CMK (cell line): ENCODE data around the gene HDAC6.
"Not testable (repeated sequence)": the region's sequence is repeated elsewhere in the genome, so short reads cannot be mapped to it uniquely, and the experiment has no call there.

ENCODE experiments used
- DNase-seq: peaks from one replicate; pipeline ENCODE4 v3.0.0-alpha.2; 2010; ENCODE audit warnings: low read depth

The HDAC6 gene

GRCh38 chrX:48826135-48826875 lies 24.4 kb downstream of the HDAC6 start, which contains the start of gene ERAS:
TSS of gene ERAS (plus strand) at chrX:48826513. CDS start at chrX:48829124, 2,611 bp downstream.
- no peak for DNase-seq

GRCh38 chrX:48826876-48827653 lies 25.2 kb downstream of the HDAC6 start:
- no peak for DNase-seq

GRCh38 chrX:48827654-48827968 lies 25.7 kb downstream of the HDAC6 start:
- no peak for DNase-seq

- no peak for DNase-seq
Observed at GRCh38 chrX:48829016-48829735, 27.3 kb downstream of the HDAC6 start.

GRCh38 chrX:48831136-48831908 lies 29.5 kb downstream of the HDAC6 start:
- DNase-seq: no peak

- DNase-seq: no peak
Observed at GRCh38 chrX:48831909-48832291, 30.0 kb downstream of the HDAC6 start.

- DNase-seq: no peak
Observed at GRCh38 chrX:48833542-48834138, 31.8 kb downstream of the HDAC6 start.

GRCh38 chrX:48834383-48834709 lies 32.5 kb downstream of the HDAC6 start:
- no peak for DNase-seq

- DNase-seq: no peak
Observed at GRCh38 chrX:48835524-48836329, 33.9 kb downstream of the HDAC6 start, which contains the start of gene PCSK1N. TSS of gene PCSK1N (minus strand) at chrX:48835610. CDS start at chrX:48835532, 78 bp downstream.

- DNase-seq: no peak
Observed at GRCh38 chrX:48839686-48840085, 37.8 kb downstream of the HDAC6 start.

GRCh38 chrX:48848847-48849246 lies 47.0 kb downstream of the HDAC6 start:
- no peak for DNase-seq

GRCh38 chrX:48852857-48853256 lies 51.0 kb downstream of the HDAC6 start:
- no peak for DNase-seq

GRCh38 chrX:48853494-48853893 lies 51.6 kb downstream of the HDAC6 start:
- DNase-seq: not testable (repeated sequence)

GRCh38 chrX:48854121-48854804 lies 52.4 kb downstream of the HDAC6 start:
- DNase-seq: not testable (repeated sequence)

- DNase-seq: no peak
Observed at GRCh38 chrX:48854898-48855297, 53.0 kb downstream of the HDAC6 start.

GRCh38 chrX:48864210-48864609 lies 62.3 kb downstream of the HDAC6 start:
- DNase-seq: peak; percentile 29

GRCh38 chrX:48872017-48872416 lies 70.2 kb downstream of the HDAC6 start:
- not testable (repeated sequence) for DNase-seq
